Spleen (tissue), 11 donors: Measurements from ENCODE around the gene ZNF451. TPM values are rescaled to one million over a fixed set of nuclear protein-coding genes. Genes with fewer than 3 reads are reported as not detected.
A peak's percentile ranks its signal among the peaks of the same experiment; 100 is the strongest.

Experiments
- DNase-seq: peaks from one replicate; pipeline ENCODE4 v3.0.0-alpha.2; 2020
- H3K27ac ChIP-seq, 8 donors: fragments of 200-600 bp; sonication (generic) in 7 of 8; 1 replicate in 4 of 8; 2 replicates in 4 of 8; pipeline versions ENCODE4 v1.5.0 to v1.8.0; 2016 to 2021; ENCODE audit warnings: inconsistent platforms in 4 of 8, mild to moderate bottlenecking in 4 of 8, moderate library complexity in 1 of 8
- H3K27me3 ChIP-seq, 7 donors: fragments of 200-600 bp; sonication (generic) in 6 of 7; replicated peaks in 1 of 7; 1 replicate in 4 of 7; 2 replicates in 3 of 7; pipeline versions ENCODE4 v1.5.0 to v1.8.0; 2016 to 2021; ENCODE audit warnings: inconsistent platforms in 3 of 7, mild to moderate bottlenecking in 1 of 7
- H3K36me3 ChIP-seq, 6 donors: fragments of 200-600 bp; sonication (generic) in 5 of 6; 1 replicate in 4 of 6; 2 replicates in 2 of 6; pipeline versions ENCODE4 v1.5.0 to v1.8.0; 2016 to 2021; ENCODE audit warnings: inconsistent platforms in 2 of 6
- H3K4me1 ChIP-seq, 6 donors: fragments of 200-600 bp; sonication (generic) in 5 of 6; 1 replicate in 3 of 6; 2 replicates in 3 of 6; pipeline versions ENCODE4 v1.5.0 to v1.8.0; 2016 to 2021; ENCODE audit warnings: inconsistent platforms in 3 of 6
- H3K4me3 ChIP-seq, 8 donors: fragments of 200-600 bp; sonication (generic) in 7 of 8; 1 replicate in 4 of 8; 2 replicates in 4 of 8; pipeline versions ENCODE4 v1.5.0 to v1.8.0; 2016 to 2021; ENCODE audit warnings: inconsistent platforms in 4 of 8, mild to moderate bottlenecking in 4 of 8, moderate library complexity in 2 of 8
- H3K9me3 ChIP-seq, 8 donors: fragments of 200-600 bp; sonication (generic) in 7 of 8; 1 replicate in 4 of 8; 2 replicates in 4 of 8; pipeline versions ENCODE4 v1.5.0 to v1.8.0; 2016 to 2021; ENCODE audit warnings: inconsistent platforms in 4 of 8
- POLR2A ChIP-seq, 3 donors: fragments of 450-650 bp; IDR thresholded peaks; one replicate each; pipeline ENCODE4 v1.5.1; 2017; ENCODE audit warnings: antibody characterized with exemption in 3 of 3, mild to moderate bottlenecking in 1 of 3
- POLR2AphosphoS5 ChIP-seq, 3 donors: sonication (generic); formaldehyde crosslinking; IDR thresholded peaks; one replicate each; pipeline ENCODE4 v1.5.1; 2017; ENCODE audit warnings: antibody characterized with exemption in 3 of 3
- WGBS, 5 donors: extraction: QIAGEN DNeasy Blood & Tissue Kit in 3 of 5; methylation state at CpG; one replicate each; pipeline versions ENCODE4 v1.1.5 to v1.1.7; 2013 to 2018; 5-methylcytosine and 5-hydroxymethylcytosine counted together
- intact Hi-C: fragments of 100-400 bp; cut with DNase I; formaldehyde crosslinking; loops from one replicate; pipeline ENCODE4 v1.15.0; 2023; ENCODE audit warnings: low total_unique reads
- polyA plus RNA-seq, 3 donors: library from polyadenylated mRNA; stranded (reverse); fragments of 200-250 nt; gene quantifications; one replicate each; pipeline ENCODE4 v1.2.1, GENCODE V29; 2013
- total RNA-seq, 7 donors: library from RNA; depleted of rRNA in 3 of 7; stranded (reverse); fragments of >200 nt in 3 of 7; fragmentation: NEBNext Ultra II Directional in 4 of 7; extraction: Animal tissue kit (Norgen Biotek cat#: 25700) in 4 of 7; gene quantifications; one replicate each; pipeline versions ENCODE4 v1.1.0 to v1.2.1, GENCODE V29; 2016 to 2021
- TF ChIP-seq, protein P1 (sequence below), 11 experiments: fragments of 200-600 bp in 7 of 11; fragments of 450-650 bp in 4 of 11; sonication (generic) in 4 of 11; IDR thresholded peaks in 8 of 11; conservative IDR thresholded peaks in 3 of 11; 1 replicate in 7 of 11; 2 replicates in 4 of 11; pipeline versions ENCODE4 v1.4.0 to v1.8.0; 2016 to 2021; ENCODE audit warnings: antibody characterized with exemption in 11 of 11, inconsistent platforms in 4 of 11, mild to moderate bottlenecking in 1 of 11
- donor health status: healthy with polysubstance abuse.
- donor health status: DM: no; HTN: no; CAD: no; lungs with moderate emphysema.
- donor health status: DM: no; HTN: no; CAD: no.
- donor health status: Bipolar disorder and iron deficiency.
- donor health status: healthy.
- donor health status: DM: no; HTN: no; CAD: no.
- donor health status: DM: yes; HTN: yes; CAD: no.

ZNF451 gene
- total and polyA plus RNA-seq, 10 donors, result 11.1 to 117 (median 72.1) TPM

DNA sequence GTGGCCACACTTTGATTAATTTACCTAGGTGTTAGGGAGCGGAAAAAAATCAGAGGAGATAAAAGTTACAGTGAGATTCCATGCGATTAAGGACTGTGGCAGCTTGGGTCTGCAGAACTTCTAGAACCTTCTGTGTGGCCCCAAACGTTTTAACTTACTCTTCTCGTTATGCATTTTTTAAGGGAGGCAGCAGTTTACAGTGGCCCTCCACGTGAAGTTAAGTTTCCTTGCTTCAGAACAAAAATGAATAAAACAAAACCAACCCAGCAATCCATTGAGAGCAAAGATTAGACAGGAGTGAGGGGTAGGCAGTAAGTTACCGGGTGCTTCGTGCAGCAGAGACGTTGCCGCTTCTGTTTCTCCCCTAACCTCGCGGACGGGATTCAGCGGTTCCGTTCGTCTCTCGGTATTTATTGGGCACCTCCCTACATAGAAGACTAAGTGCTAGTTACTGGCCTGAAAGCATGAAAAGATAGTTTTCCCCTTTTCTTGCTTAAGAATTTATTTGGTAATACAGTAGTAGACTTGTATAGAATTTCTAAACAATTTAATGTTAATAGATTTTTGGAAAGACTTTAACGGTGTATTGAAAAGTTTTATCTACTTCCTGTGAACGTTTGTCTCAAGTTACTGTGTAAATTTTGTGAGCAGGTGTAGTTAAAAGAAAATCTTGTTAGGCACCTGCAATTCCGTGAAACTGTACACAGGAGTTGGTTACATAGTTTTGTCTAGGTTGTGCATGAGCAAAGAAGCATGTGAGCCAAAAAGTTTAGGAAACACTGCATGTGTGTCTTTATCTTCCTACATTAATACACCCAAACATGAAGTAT is 83.3 kb downstream of the ZNF451 start:
- Histone ChIP-seq H3K9me3 (no peaks in the 10 kb centered on the region), H3K4me1 (peaks cover 4 to 30% (median 20%) of the 10 kb centered on the region in 6 donors), H3K27me3 (no peaks in the 10 kb centered on the region), H3K27ac (peak overlapping the region in 7 of 8 donors; percentile 81 to 93 (median 88)), H3K4me3 (peak overlapping the region; percentile 55 to 80 (median 64)), H3K36me3 (peaks cover 0 to 8% (median 0%) of the 10 kb centered on the region in 6 donors)
- DNase-seq, result peak; percentile 79
- WGBS, 5 donors, result 16 to 29% (median 19%) methylated on average over 19 of the region's 19 CpGs
- TF ChIP-seq, protein P1, sequence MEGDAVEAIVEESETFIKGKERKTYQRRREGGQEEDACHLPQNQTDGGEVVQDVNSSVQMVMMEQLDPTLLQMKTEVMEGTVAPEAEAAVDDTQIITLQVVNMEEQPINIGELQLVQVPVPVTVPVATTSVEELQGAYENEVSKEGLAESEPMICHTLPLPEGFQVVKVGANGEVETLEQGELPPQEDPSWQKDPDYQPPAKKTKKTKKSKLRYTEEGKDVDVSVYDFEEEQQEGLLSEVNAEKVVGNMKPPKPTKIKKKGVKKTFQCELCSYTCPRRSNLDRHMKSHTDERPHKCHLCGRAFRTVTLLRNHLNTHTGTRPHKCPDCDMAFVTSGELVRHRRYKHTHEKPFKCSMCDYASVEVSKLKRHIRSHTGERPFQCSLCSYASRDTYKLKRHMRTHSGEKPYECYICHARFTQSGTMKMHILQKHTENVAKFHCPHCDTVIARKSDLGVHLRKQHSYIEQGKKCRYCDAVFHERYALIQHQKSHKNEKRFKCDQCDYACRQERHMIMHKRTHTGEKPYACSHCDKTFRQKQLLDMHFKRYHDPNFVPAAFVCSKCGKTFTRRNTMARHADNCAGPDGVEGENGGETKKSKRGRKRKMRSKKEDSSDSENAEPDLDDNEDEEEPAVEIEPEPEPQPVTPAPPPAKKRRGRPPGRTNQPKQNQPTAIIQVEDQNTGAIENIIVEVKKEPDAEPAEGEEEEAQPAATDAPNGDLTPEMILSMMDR (IDR thresholded peaks at IDR 0.05 in 8 of 11, conservative IDR thresholded peaks at IDR 0.05 in 3 of 11), result no peak
- TF ChIP-seq POLR2AphosphoS5 (IDR thresholded peaks at IDR 0.05), result no peak
- TF ChIP-seq POLR2A (IDR thresholded peaks at IDR 0.05), result no peak
- intact Hi-C loops, result loop anchor here (10.0 kb wide), 1 partner anchor 52 kb away; the partner anchor contains the start of gene RAB23

DNA sequence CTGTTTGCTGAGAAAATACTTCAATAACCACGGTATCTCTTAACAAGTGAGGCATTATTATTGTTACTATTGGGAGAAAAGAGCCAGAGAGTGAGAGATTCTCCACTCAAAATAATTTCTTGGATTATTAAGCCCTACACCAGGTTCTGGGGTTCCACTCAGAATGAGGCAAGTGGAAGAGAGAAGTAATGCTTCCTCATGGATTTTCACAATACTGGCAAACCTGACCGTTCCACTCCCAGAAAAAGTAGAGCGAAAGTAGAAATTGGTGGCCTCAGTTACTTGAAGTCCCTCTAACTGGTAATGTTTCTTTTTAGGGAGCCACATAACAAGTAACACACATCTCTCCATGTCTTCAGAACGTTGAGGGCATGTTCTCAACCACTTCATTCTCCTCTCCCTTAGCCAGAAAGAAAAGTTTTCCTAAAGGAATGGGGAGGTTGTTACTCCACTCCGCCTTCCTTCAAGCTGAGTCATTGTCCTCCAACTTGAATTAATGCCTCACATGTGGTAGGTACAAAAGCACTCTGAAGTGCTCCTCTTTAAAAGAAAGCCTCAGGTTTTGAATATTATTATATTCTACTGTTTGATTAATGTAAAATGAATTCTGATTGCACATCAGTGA is 84.0 kb downstream of the ZNF451 start:
- Histone ChIP-seq H3K27ac (no peak overlapping the region), H3K36me3 (peaks cover 0 to under 1% (median 0%) of the 10 kb centered on the region in 6 donors), H3K27me3 (no peaks in the 10 kb centered on the region), H3K4me3 (peak overlapping the region in 2 of 8 donors; percentile 64 to 80), H3K4me1 (peaks cover 4 to 30% (median 20%) of the 10 kb centered on the region in 6 donors), H3K9me3 (no peaks in the 10 kb centered on the region)
- DNase-seq, result no peak
- intact Hi-C loops, result loop anchor here (10.0 kb wide), 1 partner anchor 51 kb away; the partner anchor contains the start of gene RAB23
- no peak for TF ChIP-seq POLR2A (IDR thresholded peaks at IDR 0.05)
- TF ChIP-seq, protein P1 (IDR thresholded peaks at IDR 0.05 in 8 of 11, conservative IDR thresholded peaks at IDR 0.05 in 3 of 11), result no peak
- no peak for TF ChIP-seq POLR2AphosphoS5 (IDR thresholded peaks at IDR 0.05)
- WGBS, 5 donors, result 55 to 79% (median 73%) methylated on average over 5 of the region's 5 CpGs

GRCh38 chr6:57174511-57174907 is 84.5 kb downstream of the ZNF451 start:
- intact Hi-C loops, result loop anchor here (10.0 kb wide), 1 partner anchor 50 kb away; the partner anchor contains the start of gene RAB23
- no peaks in the 10 kb centered on the region for H3K36me3 ChIP-seq
- H3K9me3 ChIP-seq, result no peaks in the 10 kb centered on the region
- DNase-seq, result no peak
- H3K4me1 ChIP-seq, result peaks cover 4 to 30% (median 20%) of the 10 kb centered on the region in 6 donors
- WGBS, 5 donors, result 85 to 96% (median 92%) methylated on average over 3 of the region's 3 CpGs
- H3K27me3 ChIP-seq, result no peaks in the 10 kb centered on the region
- TF ChIP-seq POLR2A (IDR thresholded peaks at IDR 0.05) (no peak), POLR2AphosphoS5 (IDR thresholded peaks at IDR 0.05) (no peak)
- TF ChIP-seq, protein P1 (IDR thresholded peaks at IDR 0.05 in 8 of 11, conservative IDR thresholded peaks at IDR 0.05 in 3 of 11), result no peak
- no peak overlapping the region for H3K4me3 ChIP-seq
- no peak overlapping the region for H3K27ac ChIP-seq
